CD4-positive, alpha-beta T cell treated with Interleukin-2 at 100 ng/mL for 4 hours (primary cell): ENCODE data around the gene ZNF638.
A peak's percentile ranks its signal among the peaks of the same experiment; 100 is the strongest.
"Not testable (repeated sequence)": the region's sequence is repeated elsewhere in the genome, so short reads cannot be mapped to it uniquely, and the experiment has no call there.

Experiments
- DNase-seq: peaks from one replicate; pipeline ENCODE4 v3.0.0-alpha.2; 2020; ENCODE audit warnings: low spot score

The ZNF638 gene

DNA sequence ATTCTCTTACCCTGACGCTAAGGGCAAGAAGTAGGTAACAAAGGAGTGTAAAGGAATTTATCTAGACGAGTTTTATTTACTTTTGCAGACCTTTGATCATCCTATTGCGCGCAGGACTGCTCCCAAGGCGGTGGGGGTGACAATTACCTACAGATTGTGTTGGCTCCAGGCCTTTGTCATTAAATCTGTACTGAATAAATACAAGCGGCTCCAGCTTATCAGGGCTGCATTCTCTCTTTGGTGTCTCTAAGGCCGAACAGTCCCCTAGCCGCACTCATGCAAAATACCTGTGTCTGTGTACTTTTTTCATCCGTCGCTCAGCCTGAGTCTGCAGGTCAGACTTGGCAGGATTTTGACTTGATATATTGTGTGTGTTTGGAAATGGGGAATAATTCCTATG lies 63.9 kb downstream of the ZNF638 start:
- no peak for DNase-seq

DNA sequence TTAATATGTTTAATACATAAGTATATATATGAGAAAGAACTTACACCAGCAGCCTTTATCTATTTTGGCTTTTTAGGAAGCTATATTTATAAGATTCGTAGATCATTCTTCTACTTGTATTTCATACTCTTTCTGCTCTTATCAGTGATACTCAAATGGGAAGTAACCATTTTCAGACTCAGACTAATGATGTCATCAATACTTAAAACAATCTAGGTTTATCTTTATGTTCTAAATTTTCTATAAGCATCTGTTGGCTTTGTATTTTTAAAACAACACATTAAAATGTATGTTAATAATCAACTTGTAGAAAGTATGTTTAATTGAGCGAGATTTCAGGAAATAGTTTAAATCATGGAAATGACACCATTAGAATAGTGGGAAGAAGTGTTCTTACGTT lies 70.8 kb downstream of the ZNF638 start:
- DNase-seq: no peak

DNA sequence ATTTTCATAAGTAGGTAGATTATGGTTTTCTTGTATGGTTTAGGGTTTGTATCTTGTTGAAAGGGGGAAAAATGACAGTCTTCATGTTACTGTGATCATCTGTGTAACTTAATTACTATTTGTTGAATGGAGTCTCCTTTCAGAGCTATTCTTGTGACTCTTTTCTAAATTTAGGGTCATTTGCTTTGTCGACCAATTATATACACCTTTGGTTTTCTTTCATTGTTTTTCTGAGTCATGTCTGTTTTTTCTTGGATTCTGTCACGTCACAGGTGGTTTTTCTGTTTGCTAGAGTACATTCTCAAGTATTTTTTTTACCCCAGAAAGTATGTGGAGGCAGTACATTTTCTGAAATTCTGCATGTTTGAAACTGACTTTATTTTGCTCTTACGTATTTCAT lies 78.0 kb downstream of the ZNF638 start:
- DNase-seq: no peak

DNA sequence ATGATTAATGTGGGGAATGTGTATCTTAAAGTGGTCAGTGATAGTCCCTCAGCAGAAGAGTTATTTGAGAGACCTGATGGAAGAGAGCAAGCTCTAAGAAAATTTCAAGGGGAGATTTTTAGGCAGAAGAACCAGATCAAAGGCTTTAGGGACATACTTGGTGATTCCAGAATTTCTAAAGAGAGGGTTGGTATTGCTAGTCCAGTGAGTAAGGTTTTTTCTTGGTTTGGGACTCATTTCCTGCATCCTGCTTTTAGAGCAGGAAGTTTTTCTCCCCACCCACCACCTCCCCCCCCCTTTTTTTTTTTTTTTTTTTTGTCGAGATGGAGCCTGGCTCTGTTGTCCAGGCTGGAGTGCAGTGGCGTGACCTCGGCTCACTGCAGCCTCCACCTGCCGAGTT lies 79.1 kb downstream of the ZNF638 start:
- DNase-seq: no peak

DNA sequence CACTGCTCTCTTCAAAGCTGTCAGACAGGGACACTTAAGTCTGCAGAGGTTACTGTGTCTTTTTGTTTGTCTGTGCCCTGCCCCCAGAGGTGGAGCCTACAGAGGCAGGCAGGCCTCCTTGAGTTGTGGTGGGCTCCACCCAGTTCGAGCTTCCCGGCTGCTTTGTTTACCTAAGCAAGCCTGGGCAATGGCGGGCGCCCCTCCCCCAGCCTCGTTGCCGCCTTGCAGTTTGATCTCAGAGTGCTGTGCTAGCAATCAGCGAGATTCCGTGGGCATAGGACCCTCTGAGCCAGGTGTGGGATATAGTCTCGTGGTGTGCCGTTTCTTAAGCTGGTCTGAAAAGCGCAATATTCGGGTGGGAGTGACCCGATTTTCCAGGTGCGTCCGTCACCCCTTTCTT lies 85.3 kb downstream of the ZNF638 start:
- DNase-seq: peak; percentile 48

DNA sequence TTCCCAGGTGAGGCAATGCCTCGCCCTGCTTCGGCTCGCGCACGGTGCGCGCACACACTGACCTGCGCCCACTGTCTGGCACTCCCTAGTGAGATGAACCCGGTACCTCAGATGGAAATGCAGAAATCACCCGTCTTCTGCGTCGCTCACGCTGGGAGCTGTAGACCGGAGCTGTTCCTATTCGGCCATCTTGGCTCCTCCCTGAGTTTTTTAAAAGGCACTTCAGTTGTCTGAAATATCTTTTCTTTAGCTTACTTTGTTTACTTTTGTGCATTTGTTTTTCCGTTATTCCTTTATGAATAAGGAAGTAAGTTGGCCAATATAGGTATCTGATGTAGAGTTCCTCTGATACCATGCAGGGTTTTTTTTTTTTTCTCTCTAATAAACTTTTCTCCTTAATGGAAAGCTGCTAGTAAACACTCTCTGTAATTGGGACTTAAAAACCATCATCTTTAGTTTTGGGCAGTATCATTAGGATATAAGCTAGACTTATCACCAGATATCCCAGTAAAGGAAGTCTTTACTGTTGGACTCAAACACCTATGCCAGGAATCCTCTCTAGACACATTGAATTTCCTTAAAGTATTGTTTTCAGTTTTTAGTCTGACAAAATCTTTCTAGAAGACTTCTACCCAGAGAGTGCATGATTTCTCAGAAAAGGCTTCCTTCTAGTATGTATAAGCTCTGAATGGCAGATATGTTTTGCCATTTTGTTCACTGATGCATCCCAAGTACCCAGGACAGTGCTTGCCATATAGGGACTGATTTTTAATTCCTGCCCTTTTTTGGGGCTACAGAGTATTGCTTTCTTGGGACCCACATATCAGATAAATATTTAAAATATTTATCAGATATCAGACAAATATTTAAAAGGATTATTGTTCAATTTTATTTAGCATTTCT lies 86.0 kb downstream of the ZNF638 start:
- peak; percentile 13 for DNase-seq

DNA sequence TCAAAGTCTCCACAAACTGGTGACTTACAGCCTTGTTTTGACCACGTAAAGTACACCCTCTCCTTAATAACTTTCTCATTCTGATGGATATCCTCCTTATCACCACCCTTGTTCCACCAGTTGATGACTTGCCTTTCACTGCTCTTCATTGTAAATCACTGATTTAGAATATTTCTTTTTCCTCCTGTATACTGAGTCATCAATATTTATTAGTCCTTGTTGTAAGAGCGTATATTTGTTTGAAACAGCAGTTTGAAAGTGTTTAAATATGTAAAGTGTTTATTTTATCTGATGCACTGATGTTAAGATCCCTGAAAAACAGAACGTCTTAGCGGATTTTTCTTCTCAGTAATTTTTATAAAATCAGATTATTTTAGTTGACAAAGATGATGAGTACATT lies 87.6 kb downstream of the ZNF638 start:
- no peak for DNase-seq

DNA sequence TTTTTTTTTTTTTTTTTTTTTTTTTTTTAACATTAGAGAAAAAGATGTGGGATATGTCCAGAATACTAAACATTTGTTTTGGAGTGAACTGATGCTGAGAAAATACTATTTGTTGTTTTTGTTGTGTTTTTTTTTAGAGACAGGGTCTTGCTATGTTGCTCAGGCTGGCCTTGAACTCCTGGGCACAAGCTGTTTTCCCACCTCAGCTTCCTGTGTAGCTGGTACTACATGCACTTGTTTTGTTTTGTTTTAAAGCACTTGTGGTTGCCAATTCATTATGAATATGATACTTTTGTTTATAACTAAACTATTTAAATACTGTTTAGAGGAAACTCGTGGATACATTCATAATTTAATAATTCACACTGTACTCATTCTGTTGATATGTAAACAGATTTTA lies 88.4 kb downstream of the ZNF638 start:
- DNase-seq: no peak

DNA sequence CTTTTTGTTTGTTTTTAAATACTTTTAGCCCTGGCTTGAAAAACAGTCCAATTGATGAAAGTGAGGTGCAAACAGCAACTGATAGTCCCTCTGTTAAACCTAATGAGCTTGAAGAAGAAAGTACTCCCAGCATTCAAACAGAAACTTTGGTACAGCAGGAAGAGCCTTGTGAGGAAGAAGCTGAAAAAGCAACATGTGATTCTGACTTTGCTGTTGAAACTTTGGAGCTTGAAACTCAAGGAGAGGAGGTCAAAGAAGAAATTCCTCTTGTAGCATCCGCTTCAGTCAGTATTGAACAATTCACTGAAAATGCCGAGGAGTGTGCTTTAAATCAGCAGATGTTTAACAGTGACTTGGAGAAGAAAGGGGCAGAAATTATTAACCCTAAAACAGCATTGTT lies 91.2 kb downstream of the ZNF638 start:
- no peak for DNase-seq

DNA sequence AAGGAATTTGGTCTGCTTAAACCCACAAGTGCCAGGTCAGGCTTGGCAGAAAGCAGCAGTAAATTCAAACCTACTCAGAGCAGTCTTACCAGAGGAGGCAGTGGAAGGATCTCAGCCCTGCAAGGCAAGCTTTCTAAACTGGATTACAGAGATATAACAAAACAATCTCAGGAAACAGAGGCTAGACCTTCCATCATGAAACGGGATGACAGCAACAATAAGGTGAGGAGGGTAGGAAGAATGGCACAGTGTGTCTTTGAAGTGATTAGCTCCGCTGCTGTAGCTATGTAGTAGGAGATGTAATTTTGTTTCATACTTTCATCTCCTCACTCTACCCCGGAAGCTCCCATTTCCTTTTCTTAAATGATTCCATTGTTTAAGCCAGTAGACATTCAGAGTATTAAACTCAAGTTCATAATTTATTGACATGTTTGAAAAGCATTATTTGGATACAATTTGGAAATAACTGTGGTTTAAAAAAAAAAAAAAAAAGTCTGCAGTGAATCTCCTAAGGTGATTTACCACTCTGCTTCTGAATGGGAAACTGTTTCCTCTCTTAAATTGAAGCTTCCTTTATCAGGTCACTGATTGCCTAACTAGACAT lies 92.3 kb downstream of the ZNF638 start:
- no peak for DNase-seq

DNA sequence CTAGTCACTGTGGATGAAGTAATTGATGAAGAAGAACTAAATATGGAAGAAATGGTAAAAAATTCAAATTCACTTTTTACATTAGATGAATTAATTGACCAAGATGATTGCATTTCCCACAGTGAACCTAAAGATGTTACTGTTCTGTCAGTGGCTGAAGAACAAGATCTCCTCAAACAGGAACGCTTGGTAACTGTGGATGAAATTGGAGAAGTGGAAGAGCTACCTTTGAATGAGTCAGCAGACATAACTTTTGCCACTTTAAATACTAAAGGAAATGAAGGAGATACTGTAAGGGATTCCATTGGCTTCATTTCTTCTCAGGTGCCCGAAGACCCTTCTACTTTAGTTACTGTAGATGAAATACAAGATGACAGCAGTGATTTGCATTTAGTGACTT lies 95.1 kb downstream of the ZNF638 start:
- no peak for DNase-seq

DNA sequence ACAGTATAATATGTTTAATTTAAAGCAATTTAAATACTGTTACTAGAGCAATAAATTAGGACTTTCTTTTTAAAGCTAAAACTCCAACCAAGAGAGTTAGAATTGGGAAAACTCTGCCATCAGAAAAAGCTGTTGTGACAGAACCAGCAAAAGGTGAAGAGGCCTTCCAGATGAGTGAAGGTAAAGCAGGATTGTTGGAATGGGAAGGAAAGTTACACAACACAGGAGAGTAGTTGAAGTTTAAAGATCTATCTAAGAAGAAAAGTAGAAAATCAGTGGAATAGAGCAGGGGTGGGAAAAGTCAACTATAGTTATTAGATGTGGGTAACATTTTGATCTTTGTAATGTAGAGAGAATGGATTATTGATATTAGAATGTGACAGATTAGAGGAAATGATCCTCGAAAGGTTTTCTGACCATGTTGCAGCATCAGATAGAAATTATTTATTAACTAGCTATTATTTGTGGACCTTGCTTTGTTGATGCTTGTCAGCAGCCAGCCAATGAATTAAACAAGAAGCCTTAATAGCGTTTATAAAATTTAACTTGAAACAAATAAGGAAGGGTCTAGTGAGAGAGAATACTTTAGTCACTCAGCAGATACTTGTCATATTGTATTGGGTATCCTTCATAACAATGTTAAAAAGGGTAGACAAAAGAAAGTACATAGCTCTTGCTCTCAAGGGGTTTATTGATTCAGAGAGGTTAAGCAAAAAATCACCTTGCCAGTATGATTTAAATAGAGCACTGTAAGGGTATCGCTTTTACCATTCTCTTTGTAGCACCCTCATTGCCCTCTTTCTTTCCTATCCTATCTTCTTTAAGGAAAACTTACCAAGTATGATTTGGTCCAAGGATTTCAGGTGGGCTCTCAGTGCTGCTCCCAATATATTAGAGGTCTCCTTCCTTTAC lies 97.1 kb downstream of the ZNF638 start:
- DNase-seq: no peak

DNA sequence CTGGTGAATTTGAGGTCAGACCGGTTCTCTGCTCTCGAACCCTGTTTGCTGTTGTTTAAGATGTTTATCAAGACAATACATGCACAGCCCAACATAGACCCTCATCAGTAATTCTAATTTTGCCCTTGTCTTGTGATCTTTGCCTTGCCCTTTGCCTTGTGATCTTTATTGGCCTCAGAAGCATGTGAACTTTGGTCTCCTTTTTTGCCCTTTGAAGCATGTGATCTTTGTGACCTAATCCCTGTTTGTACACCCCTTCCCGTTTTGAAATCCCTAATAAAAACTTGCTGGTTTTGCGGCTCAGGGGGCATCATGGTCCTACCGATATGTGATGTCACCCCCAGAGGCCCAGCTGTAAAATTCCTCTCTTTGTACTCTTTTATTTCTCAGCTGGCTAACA lies 113.6 kb downstream of the ZNF638 start:
- not testable (repeated sequence) for DNase-seq

DNA sequence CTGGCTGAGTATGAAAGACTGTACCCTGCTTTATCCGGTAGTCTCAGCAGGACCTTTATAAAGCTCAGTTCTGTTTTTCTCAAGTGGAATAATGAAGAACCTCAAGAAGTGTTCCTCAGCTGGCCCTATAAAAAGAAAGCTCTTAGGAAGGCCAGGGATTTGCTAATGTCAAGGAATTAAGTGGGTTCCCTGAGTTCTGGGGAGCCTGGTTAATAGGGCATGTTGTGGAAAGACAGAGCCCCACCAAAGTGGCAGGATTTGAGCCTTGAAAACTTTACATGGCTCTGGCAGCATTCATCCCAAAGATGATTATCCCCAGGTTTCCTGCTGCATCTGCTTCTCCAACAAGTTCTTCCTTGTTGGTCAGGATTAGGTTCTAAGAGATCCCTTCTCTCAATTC lies 114.9 kb downstream of the ZNF638 start:
- DNase-seq: no peak

DNA sequence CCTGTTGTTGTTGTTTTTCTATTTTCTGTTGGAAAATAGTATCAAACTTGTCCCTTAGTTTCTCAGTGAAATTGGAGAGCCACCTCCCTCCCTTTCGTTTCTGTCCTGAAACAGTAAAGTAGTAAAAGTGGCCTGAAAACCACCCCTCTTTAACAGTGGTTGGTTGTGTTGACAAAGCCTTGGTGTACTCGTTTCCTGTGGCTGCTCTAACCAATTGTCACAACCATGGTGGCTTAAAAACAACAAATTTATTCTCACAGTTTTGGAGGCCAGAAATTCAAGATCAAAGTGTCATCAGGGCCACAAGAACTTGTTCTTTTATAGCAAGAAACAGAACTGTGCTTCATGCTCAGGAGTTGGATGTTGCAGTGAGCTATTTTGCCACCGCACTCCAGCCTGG lies 117.8 kb downstream of the ZNF638 start:
- no peak for DNase-seq

DNA sequence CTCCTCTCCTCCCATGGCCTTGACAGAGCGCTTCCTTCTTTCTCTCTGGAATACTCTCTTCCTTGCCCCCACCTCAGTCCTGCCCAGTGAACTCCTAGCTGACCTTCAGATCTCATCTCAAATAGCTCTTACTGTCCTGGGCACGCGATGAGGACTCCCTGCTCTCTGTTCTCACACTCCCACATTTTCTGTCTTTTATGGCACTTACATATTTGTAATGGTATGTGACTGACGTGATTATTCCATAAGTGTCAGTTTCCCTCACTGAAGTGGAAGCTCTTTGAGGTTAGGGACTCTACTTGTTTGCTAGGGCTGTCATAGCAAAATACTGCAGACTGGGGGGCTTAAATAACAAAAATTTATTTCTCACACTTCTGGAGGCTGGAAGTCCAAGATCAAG lies 120.1 kb downstream of the ZNF638 start:
- no peak for DNase-seq

DNA sequence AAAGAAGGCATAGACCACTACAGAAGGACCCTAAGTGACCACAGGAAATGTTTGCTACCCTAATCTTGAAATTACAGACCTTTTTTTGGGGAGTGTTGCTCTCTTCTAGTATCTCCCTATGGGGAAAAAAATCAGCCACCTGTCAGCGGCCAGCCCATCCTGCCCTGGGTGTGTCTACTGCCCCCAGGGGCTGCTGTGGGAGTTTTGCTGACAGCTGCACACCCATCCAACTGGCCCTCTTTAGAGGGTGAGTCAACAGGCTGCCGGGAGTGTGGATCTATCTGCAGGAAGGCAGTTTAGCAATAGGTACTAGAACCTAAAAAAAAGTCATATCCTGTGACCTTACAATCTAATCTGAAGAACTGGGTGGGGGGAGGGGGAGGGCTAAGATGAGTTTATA lies 121.0 kb downstream of the ZNF638 start:
- DNase-seq: no peak

DNA sequence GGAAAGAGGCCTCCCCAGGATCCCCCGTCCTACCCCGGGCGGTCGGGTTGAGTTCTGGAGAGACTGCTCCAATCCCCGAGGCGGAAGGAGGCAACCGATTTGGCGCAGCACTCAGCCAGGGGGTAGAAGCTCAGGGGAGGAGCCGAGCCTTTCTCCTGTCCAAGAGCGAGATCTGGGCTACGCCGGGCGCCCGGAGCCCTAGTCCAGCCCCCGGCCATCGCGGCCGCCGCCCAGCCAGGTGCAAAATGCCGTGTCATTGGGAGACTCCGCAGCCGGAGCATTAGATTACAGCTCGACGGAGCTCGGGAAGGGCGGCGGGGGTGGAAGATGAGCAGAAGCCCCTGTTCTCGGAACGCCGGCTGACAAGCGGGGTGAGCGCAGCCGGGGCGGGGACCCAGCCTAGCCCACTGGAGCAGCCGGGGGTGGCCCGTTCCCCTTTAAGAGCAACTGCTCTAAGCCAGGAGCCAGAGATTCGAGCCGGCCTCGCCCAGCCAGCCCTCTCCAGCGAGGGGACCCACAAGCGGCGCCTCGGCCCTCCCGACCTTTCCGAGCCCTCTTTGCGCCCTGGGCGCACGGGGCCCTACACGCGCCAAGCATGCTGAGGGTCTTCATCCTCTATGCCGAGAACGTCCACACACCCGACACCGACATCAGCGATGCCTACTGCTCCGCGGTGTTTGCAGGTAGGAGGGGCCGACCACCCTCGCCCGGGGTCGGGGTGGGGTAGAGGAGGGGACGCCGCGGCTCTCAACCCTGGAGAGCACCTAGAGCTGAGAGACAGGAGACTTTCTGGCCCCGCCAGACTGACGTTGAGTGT lies 122.0 kb downstream of the ZNF638 start, which contains the start of gene DYSF:
DYSF (plus strand) TSS at position 158 of the 817 bp plus-strand sequence.
- no peak for DNase-seq

DNA sequence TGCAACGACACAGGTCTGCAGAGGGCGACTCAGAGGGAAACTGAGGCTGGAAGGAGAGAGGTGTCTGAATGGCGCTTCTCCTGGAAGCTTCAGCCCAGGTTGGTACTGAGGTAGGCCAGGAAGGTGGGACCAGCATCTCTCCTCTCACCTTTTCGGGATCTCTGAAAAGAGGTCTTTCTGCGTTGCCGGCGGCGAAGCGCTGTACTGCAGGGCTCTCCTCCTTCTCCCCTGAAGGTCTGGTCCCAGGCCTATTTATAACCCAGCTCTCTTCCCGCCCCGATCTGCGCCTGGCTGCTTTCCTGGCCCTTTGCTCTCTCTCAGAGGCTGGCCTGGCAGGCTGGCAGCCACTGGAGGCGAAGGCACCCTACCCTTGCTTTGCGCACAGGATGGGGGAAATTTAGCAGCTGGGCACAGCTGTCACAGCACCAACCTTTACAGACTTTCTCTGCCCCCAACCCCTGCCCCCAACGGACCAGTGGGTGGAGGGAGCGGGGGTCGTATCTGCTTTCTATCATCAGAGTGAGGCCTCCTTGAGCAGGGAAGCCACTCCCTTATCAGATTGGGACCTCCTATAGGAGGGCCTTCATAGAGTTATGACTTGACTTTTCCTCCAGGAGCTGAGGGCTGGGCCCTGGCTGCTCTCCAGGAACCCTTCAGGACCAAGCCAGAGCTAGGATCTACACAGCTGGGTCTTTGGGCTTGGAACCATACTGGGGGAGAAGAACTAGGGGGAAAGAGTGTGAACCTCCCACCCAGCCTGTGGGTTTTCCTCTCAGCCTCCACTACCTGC lies 122.8 kb downstream of the ZNF638 start:
- no peak for DNase-seq

DNA sequence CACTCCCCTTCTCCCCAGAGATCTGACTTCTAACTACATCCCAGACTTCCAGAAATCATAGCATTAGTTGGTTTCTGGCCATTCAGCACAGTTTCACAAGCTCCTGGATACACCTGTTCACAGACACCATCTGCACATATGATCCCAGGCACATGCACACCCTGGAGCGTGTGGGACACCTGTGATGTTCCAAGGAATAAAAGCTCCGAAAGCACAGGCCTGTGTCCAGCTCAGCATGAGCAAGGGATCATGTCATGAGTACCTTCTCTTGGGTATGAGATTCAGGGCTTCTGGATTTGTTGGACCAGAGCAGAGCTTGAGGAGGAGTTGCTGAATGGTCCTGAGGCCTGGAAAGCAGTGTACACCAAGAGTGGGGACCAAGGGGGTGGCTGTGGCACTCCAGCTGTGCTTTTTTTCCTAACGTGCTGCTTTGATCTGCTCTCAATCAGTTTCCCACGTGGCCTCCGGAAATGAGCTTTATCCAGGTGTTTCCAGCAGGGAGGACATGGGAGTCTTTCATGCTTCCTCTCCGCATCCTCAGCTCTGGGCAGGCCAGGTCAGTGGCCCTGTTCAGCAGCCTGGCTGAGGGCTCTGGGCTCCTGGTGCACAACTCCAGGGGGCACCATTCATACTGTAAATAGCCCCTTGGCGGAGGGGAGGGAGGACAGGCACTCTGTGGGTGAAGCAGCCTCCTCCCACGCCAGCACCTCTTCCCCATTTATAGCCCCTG lies 123.6 kb downstream of the ZNF638 start:
- no peak for DNase-seq
